AG09319 (cell line): ENCODE measurements around the gene CNP.

Experiments used
- DNase-seq: peaks from one replicate; pipeline ENCODE4 v3.0.0-alpha.2; 2010; ENCODE audit warnings: low read depth; ENCODE audit errors: extremely low read depth
- CTCF ChIP-seq: IDR thresholded peaks from 2 replicates; pipeline ENCODE4 v1.5.1; 2011; ENCODE audit warnings: low read depth, mild to moderate bottlenecking, inconsistent platforms, low read length, moderate library complexity

Gene CNP

GRCh38 chr17:41959336-41960095, 7.1 kb upstream of the CNP start:
- TF ChIP-seq CTCF: peak; percentile 47
- peak; percentile 22 for DNase-seq

GRCh38 chr17:41962111-41962510, 4.5 kb upstream of the CNP start:
- DNase-seq: no peak
- no peak for TF ChIP-seq CTCF

- peak; percentile 88 for TF ChIP-seq CTCF
- DNase-seq: peak; percentile 23
These were observed 3.7 kb upstream of the CNP start for GRCh38 chr17:41962768-41963434.

- no peak for DNase-seq
- TF ChIP-seq CTCF: no peak
These were observed 717 bp upstream of the CNP start for GRCh38 chr17:41965694-41966462.

- DNase-seq: no peak
- TF ChIP-seq CTCF: no peak
These were observed 736 bp downstream of the CNP start for GRCh38 chr17:41967141-41967920.

- no peak for DNase-seq
- no peak for TF ChIP-seq CTCF
These were observed 1.5 kb downstream of the CNP start for GRCh38 chr17:41967921-41968578.
